GM23338 (cell line): ENCODE results near the gene CHN2. TPM values are rescaled to one million over a fixed set of nuclear protein-coding genes. Genes with fewer than 3 reads are reported as not detected.
"Not testable (repeated sequence)": the region's sequence is repeated elsewhere in the genome, so short reads cannot be mapped to it uniquely, and the experiment has no call there.

Experiments
- ATAC-seq: fragments of 200-7000 bp; cut with Tn5 transposase; 3 replicates; pipeline ENCODE4 v1.9.1; 2020
- DNase-seq: peaks from one replicate; pipeline ENCODE4 v3.0.0-alpha.2; 2015; ENCODE audit warnings: low spot score
- H2AFZ ChIP-seq: fragments of 200-600 bp; sonication (generic); 2 replicates; pipeline ENCODE4 v1.8.0; 2016; ENCODE audit warnings: antibody characterized with exemption, mild to moderate bottlenecking, moderate library complexity
- H3F3A ChIP-seq: fragments of 200-600 bp; sonication (generic); replicated peaks from 2 replicates; pipeline ENCODE4 v1.8.0; 2017; ENCODE audit warnings: antibody characterized with exemption, mixed run types, low read depth
- H3K27ac ChIP-seq: fragments of 200-600 bp; sonication (generic); 2 replicates; pipeline ENCODE4 v1.6.1; 2016; ENCODE audit warnings: low read depth
- H3K27me3 ChIP-seq: fragments of 200-600 bp; sonication (generic); 2 replicates; pipeline ENCODE4 v1.8.0; 2016; ENCODE audit warnings: mild to moderate bottlenecking, mixed run types, moderate library complexity; ENCODE audit not compliant: insufficient read depth
- H3K36me3 ChIP-seq: fragments of 200-600 bp; sonication (generic); 2 replicates; pipeline ENCODE4 v1.8.0; 2016; ENCODE audit warnings: mild to moderate bottlenecking; ENCODE audit not compliant: insufficient read depth
- H3K4me1 ChIP-seq: fragments of 200-600 bp; sonication (generic); 2 replicates; pipeline ENCODE4 v1.8.0; 2016; ENCODE audit warnings: mild to moderate bottlenecking, moderate library complexity; ENCODE audit not compliant: insufficient read depth
- H3K4me2 ChIP-seq: fragments of 200-600 bp; sonication (generic); 2 replicates; pipeline ENCODE4 v1.7.1; 2017; ENCODE audit warnings: mixed run types
- H3K4me3 ChIP-seq: fragments of 200-600 bp; sonication (generic); 2 replicates; pipeline ENCODE4 v1.6.1; 2016; ENCODE audit warnings: mixed run types
- H3K79me2 ChIP-seq: fragments of 200-600 bp; sonication (generic); replicated peaks from 2 replicates; pipeline ENCODE4 v1.8.0; 2017; ENCODE audit warnings: mild to moderate bottlenecking; ENCODE audit not compliant: insufficient read depth
- H3K9me2 ChIP-seq: fragments of 200-600 bp; sonication (generic); 2 replicates; pipeline ENCODE4 v1.8.0; 2017; ENCODE audit not compliant: insufficient read depth
- H4K20me1 ChIP-seq: fragments of 200-600 bp; sonication (generic); replicated peaks from 2 replicates; pipeline ENCODE4 v1.8.0; 2017; ENCODE audit warnings: mild to moderate bottlenecking; ENCODE audit not compliant: insufficient read depth
- H3K27ac Mint-ChIP-seq: 2 replicates; pipeline ENCODE4 v1.8.0; 2020; ENCODE audit warnings: inconsistent platforms, mild to moderate bottlenecking, moderate library complexity, mixed read lengths
- H3K27me3 Mint-ChIP-seq: 3 replicates; pipeline ENCODE4 v1.8.0; 2022; ENCODE audit warnings: low read depth, mild to moderate bottlenecking, moderate library complexity, mixed read lengths, inconsistent platforms; ENCODE audit not compliant: insufficient read depth, poor library complexity
- H3K36me3 Mint-ChIP-seq: 3 replicates; pipeline ENCODE4 v1.8.0; 2021; ENCODE audit warnings: low read depth, mild to moderate bottlenecking, inconsistent platforms, moderate library complexity, mixed read lengths
- H3K4me1 Mint-ChIP-seq: 3 replicates; pipeline ENCODE4 v1.8.0; 2020; ENCODE audit warnings: mild to moderate bottlenecking, inconsistent platforms, mixed read lengths
- H3K4me3 Mint-ChIP-seq: 3 replicates; pipeline ENCODE4 v1.8.0; 2021; ENCODE audit warnings: moderate library complexity, mild to moderate bottlenecking, inconsistent platforms, mixed read lengths
- H3K9me3 Mint-ChIP-seq: 3 replicates; pipeline ENCODE4 v1.8.0; 2020; ENCODE audit warnings: moderate library complexity, mild to moderate bottlenecking, inconsistent platforms, mixed read lengths
- EZH2phosphoT487 ChIP-seq: fragments of 200-600 bp; sonication (generic); IDR thresholded peaks from one replicate; pipeline ENCODE4 v1.8.1; 2018; ENCODE audit warnings: antibody characterized with exemption; ENCODE audit not compliant: unreplicated experiment
- POLR2AphosphoS5 ChIP-seq: IDR thresholded peaks from 2 replicates; pipeline ENCODE4 v1.6.1; 2016; ENCODE audit warnings: antibody characterized with exemption, low read depth
- ZNF114 ChIP-seq: fragments of 250-450 bp; sonication (Bioruptor Pico); IDR thresholded peaks from 2 replicates; pipeline ENCODE4 v1.5.0; 2020; ENCODE audit warnings: mild to moderate bottlenecking, moderate library complexity
- polyA plus RNA-seq: library from polyadenylated mRNA; unstranded; fragments of >200 nt; fragmentation: Nextera tagmentation; extraction: Ambion mirVana; gene quantifications from 2 replicates; pipeline ENCODE4 v1.2.1, GENCODE V29; 2016
- total RNA-seq: library from RNA; depleted of rRNA; stranded (reverse); fragments of >200 nt; shearing (Covaris generic); gene quantifications from 2 replicates; pipeline ENCODE4 v1.2.3, GENCODE V29; 2014
- TF ChIP-seq, protein P1 (sequence below), 2 experiments: fragments of 200-600 bp in 1 of 2; sonication (generic) in 1 of 2; conservative IDR thresholded peaks; 2 replicates each; pipeline versions ENCODE4 v1.5.1 to v1.6.1; 2016 to 2017; ENCODE audit warnings: antibody characterized with exemption in 2 of 2, low read depth in 2 of 2, mild to moderate bottlenecking in 2 of 2, moderate library complexity in 1 of 2
- TF ChIP-seq, protein P2 (sequence below): fragments of 250-450 bp; sonication (Bioruptor Pico); IDR thresholded peaks from 2 replicates; pipeline ENCODE4 v1.5.0; 2020; ENCODE audit warnings: mild to moderate bottlenecking, moderate library complexity

The CHN2 gene
- total and polyA plus RNA-seq, 2 experiments from 2014 or later, result 6.1 to 7.5 TPM

DNA sequence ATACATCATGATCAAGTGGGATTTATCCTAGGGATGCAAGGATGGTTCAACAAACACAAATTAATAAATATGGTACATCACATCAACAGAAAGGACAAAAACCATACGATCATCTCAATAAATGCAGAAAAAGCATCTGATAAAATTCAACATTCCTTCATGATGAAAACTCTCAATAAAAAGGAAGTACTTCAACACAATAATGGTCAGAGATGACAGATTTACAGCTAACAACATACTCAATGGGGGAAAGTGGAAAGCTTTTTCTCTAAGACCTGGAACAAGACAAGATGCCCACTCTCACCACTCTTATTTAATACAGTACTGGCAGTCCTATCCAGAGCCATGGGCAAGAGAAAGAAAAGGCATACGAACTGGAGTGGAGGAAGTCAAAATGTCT, 329.2 kb downstream of the CHN2 start (continued):
- TF ChIP-seq, protein P1, sequence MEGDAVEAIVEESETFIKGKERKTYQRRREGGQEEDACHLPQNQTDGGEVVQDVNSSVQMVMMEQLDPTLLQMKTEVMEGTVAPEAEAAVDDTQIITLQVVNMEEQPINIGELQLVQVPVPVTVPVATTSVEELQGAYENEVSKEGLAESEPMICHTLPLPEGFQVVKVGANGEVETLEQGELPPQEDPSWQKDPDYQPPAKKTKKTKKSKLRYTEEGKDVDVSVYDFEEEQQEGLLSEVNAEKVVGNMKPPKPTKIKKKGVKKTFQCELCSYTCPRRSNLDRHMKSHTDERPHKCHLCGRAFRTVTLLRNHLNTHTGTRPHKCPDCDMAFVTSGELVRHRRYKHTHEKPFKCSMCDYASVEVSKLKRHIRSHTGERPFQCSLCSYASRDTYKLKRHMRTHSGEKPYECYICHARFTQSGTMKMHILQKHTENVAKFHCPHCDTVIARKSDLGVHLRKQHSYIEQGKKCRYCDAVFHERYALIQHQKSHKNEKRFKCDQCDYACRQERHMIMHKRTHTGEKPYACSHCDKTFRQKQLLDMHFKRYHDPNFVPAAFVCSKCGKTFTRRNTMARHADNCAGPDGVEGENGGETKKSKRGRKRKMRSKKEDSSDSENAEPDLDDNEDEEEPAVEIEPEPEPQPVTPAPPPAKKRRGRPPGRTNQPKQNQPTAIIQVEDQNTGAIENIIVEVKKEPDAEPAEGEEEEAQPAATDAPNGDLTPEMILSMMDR (conservative IDR thresholded peaks at IDR 0.05; ENCODE audit: low read depth in 2 of 2), result no peak

DNA sequence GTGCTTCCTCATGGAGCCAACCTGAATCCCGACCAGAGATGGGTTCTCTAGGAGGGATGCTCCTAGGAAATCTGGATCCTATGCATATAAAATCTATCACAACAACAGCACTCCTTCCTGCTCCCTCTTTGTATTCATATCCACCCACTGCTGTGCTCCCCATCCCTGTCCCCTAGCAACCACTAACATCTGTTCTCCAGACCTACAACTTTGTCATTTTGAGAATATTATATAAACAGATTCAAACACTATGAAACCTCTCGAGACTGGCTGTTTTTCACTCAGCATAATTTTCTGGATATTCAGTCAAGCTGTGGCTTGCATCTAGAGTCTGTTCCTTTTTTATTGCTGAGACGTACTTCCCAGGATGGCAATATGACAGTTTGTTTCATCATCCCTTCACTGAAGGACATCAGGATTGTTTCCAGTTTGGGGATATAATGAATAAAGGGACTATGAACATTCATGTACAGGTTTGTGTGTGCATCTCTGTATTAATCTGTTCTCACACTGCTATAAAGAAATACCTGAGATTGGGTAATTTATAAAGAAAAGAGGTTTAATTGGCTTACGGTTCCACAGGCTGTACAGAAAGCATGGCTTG, 333.0 kb downstream of the CHN2 start:
- H3K9me3 Mint-ChIP-seq, result no peaks in the 10 kb centered on the region

DNA sequence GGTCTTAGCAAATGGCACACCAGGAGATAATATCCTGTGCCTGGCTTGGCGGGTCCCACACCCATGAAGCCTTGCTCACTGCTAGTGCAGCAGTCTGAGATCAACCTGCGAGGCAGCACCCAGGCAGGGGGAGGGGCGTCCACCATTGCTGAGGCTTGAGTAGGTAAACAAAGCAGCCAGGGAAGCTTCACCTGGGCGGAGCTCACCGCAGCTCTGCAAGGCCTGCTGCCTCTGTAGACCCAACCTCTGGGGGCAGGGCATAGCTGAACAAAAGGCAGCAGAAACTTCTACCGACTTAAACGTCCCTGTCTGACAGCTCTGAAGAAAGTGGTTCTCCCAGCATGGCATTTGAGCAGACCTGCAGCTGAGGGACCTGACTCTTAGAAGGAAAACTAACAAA, 334.0 kb downstream of the CHN2 start:
- Histone ChIP-seq H3K4me2 (peak overlapping the region; percentile 51; the same call in 1 of the 2 replicates), H2AFZ (peak overlapping the region; percentile 38; the same call in 1 of the 2 replicates)
- H4K20me1 ChIP-seq, H3K27ac ChIP-seq, H3K4me3 ChIP-seq, H3K36me3 ChIP-seq, H3K36me3 Mint-ChIP-seq, H3K9me3 Mint-ChIP-seq, H3K27ac Mint-ChIP-seq, H3K4me3 Mint-ChIP-seq, H3K79me2 ChIP-seq, H3F3A ChIP-seq, H3K4me1 ChIP-seq, H3K27me3 ChIP-seq, H3K27me3 Mint-ChIP-seq, H3K9me2 ChIP-seq, H3K4me1 Mint-ChIP-seq, ATAC-seq: not testable (repeated sequence)
- TF ChIP-seq, protein P2, sequence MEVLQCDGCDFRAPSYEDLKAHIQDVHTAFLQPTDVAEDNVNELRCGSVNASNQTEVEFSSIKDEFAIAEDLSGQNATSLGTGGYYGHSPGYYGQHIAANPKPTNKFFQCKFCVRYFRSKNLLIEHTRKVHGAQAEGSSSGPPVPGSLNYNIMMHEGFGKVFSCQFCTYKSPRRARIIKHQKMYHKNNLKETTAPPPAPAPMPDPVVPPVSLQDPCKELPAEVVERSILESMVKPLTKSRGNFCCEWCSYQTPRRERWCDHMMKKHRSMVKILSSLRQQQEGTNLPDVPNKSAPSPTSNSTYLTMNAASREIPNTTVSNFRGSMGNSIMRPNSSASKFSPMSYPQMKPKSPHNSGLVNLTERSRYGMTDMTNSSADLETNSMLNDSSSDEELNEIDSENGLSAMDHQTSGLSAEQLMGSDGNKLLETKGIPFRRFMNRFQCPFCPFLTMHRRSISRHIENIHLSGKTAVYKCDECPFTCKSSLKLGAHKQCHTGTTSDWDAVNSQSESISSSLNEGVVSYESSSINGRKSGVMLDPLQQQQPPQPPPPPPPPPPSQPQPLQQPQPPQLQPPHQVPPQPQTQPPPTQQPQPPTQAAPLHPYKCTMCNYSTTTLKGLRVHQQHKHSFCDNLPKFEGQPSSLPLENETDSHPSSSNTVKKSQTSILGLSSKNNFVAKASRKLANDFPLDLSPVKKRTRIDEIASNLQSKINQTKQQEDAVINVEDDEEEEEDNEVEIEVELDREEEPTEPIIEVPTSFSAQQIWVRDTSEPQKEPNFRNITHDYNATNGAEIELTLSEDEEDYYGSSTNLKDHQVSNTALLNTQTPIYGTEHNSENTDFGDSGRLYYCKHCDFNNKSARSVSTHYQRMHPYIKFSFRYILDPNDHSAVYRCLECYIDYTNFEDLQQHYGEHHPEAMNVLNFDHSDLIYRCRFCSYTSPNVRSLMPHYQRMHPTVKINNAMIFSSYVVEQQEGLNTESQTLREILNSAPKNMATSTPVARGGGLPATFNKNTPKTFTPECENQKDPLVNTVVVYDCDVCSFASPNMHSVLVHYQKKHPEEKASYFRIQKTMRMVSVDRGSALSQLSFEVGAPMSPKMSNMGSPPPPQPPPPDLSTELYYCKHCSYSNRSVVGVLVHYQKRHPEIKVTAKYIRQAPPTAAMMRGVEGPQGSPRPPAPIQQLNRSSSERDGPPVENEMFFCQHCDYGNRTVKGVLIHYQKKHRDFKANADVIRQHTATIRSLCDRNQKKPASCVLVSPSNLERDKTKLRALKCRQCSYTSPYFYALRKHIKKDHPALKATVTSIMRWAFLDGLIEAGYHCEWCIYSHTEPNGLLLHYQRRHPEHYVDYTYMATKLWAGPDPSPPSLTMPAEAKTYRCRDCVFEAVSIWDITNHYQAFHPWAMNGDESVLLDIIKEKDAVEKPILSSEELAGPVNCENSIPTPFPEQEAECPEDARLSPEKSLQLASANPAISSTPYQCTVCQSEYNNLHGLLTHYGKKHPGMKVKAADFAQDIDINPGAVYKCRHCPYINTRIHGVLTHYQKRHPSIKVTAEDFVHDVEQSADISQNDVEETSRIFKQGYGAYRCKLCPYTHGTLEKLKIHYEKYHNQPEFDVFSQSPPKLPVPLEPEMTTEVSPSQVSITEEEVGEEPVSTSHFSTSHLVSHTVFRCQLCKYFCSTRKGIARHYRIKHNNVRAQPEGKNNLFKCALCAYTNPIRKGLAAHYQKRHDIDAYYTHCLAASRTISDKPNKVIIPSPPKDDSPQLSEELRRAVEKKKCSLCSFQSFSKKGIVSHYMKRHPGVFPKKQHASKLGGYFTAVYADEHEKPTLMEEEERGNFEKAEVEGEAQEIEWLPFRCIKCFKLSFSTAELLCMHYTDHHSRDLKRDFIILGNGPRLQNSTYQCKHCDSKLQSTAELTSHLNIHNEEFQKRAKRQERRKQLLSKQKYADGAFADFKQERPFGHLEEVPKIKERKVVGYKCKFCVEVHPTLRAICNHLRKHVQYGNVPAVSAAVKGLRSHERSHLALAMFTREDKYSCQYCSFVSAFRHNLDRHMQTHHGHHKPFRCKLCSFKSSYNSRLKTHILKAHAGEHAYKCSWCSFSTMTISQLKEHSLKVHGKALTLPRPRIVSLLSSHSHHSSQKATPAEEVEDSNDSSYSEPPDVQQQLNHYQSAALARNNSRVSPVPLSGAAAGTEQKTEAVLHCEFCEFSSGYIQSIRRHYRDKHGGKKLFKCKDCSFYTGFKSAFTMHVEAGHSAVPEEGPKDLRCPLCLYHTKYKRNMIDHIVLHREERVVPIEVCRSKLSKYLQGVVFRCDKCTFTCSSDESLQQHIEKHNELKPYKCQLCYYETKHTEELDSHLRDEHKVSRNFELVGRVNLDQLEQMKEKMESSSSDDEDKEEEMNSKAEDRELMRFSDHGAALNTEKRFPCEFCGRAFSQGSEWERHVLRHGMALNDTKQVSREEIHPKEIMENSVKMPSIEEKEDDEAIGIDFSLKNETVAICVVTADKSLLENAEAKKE (CRISPR knock-in tag), result 0 out of 2 replicates have a peak, but pooled peaks have one; percentile 22
- peak; percentile 45 for DNase-seq

More for the DNA sequence above, 333.0 kb downstream of the CHN2 start:
- Mint-ChIP-seq H3K4me1 (peaks cover 4% of the 10 kb centered on the region), H3K36me3 (no peaks in the 10 kb centered on the region; the same call in 2 of the 3 replicates), H3K27ac (no peak overlapping the region; the same call in 1 of the 2 replicates), H3K27me3 (no peaks in the 10 kb centered on the region), H3K4me3 (no peak overlapping the region)
- Histone ChIP-seq H3K4me2 (no peak overlapping the region), H3K4me3 (no peak overlapping the region), H2AFZ (no peak overlapping the region), H3K9me2 (peaks cover 5% of the 10 kb centered on the region; the same call in 1 of the 2 replicates), H3K27me3 (no peaks in the 10 kb centered on the region), H3K79me2 (no peaks in the 10 kb centered on the region), H3K4me1 (peaks cover 7% of the 10 kb centered on the region), H4K20me1 (no peaks in the 10 kb centered on the region), H3F3A (no peaks in the 10 kb centered on the region), H3K36me3 (no peaks in the 10 kb centered on the region), H3K27ac (no peak overlapping the region)
- ATAC-seq (no peak), DNase-seq (no peak)
- TF ChIP-seq POLR2AphosphoS5, result no peak
- TF ChIP-seq EZH2phosphoT487, result no peak
- no peak for TF ChIP-seq ZNF114
